Esophagus squamous epithelium (tissue), 4 donors: ENCODE results near the gene RNF213.

ENCODE experiments used
- CTCF ChIP-seq, 6 experiments: fragments of 450-650 bp in 4 of 6; fragments of 200-600 bp in 2 of 6; sonication (generic) in 2 of 6; IDR thresholded peaks; one replicate each; pipeline ENCODE4 v1.5.1; 2016 to 2019; ENCODE audit warnings: antibody characterized with exemption in 6 of 6, mild to moderate bottlenecking in 4 of 6, moderate library complexity in 4 of 6
- POLR2A ChIP-seq, 4 donors: fragments of 450-650 bp; IDR thresholded peaks; one replicate each; pipeline ENCODE4 v1.6.1; 2017; ENCODE audit warnings: antibody characterized with exemption in 4 of 4, mild to moderate bottlenecking in 4 of 4, moderate library complexity in 3 of 4

DNA sequence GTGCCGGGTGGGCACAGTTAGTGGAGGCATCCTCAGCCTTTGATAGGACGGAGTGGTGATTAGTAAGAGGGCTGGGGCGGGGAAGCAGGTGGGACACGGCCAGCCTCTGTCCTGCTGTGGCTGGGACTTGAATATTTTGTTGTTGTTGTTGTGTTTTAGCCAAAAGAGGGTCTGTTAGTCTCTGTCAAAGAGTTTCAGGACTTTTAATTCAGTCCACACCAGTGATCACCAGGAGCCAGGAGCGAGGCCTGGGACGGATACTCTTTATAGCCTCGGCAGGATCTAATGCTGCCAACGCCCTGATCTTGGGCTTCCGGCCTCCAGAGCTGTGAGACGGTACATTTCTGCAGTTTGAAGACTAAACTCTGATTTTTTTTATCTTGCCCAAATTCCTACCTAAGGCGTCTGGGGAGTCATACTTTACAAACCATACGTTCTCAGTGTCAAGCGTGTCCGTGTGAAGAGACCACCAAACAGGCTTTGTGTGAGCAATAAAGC, 2.9 kb upstream of the RNF213 start:
- no peak for TF ChIP-seq CTCF (IDR thresholded peaks at IDR 0.05)
- TF ChIP-seq POLR2A (IDR thresholded peaks at IDR 0.05): no peak
